ENCODE data around the gene FAM210A. TPM values are rescaled to one million over a fixed set of nuclear protein-coding genes. Genes with fewer than 3 reads are reported as not detected.

Gene FAM210A
- total RNA-seq, 2 donors from 2014 or later, result 18.6 to 31.0 TPM

DNA sequence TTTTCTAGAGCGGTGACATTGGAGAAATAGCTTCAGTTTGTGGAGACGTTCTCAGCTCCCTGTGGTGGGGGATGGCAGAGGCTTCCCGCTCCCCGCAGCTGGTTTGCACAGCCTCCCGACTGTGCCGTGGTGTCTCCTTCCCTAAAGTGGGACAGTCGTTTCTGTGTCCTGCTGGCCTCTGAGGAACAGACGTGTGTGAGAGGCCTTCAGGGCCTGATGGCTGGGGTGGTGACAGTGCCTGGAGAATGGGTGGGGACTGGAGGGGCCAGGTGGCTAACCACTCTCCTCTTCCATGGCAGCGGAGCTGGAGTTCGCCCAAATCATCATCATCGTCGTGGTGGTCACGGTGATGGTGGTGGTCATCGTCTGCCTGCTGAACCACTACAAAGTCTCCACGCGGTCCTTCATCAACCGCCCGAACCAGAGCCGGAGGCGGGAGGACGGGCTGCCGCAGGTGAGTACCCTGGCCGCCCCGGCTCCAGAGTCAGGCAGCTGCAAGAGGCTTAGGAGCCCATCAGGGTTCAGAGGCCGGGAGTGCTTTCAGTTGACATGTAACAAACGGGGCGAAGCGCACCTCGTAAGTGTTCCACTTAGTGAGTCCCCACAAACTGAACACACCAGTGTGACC lies 105.4 kb downstream of the FAM210A start:
- H3K4me1 ChIP-seq, result no peaks in the 10 kb centered on the region
- intact Hi-C loops (cut with DNase I), result loop anchor here (10.0 kb wide), 1 partner anchor 506 kb away; no protein-coding TSS in a partner anchor
- H3K9me3 ChIP-seq, result no peaks in the 10 kb centered on the region
- H3K4me3 ChIP-seq, result no peak overlapping the region
- H3K36me3 ChIP-seq, result no peaks in the 10 kb centered on the region
- no peaks in the 10 kb centered on the region for H3K27me3 ChIP-seq
- no peak for DNase-seq
- H3K27ac ChIP-seq, result no peak overlapping the region
- H3K9ac ChIP-seq (ENCODE audit: low read depth in 2 of 2, low read length in 2 of 2), result no peak overlapping the region
- TF ChIP-seq, protein P1, sequence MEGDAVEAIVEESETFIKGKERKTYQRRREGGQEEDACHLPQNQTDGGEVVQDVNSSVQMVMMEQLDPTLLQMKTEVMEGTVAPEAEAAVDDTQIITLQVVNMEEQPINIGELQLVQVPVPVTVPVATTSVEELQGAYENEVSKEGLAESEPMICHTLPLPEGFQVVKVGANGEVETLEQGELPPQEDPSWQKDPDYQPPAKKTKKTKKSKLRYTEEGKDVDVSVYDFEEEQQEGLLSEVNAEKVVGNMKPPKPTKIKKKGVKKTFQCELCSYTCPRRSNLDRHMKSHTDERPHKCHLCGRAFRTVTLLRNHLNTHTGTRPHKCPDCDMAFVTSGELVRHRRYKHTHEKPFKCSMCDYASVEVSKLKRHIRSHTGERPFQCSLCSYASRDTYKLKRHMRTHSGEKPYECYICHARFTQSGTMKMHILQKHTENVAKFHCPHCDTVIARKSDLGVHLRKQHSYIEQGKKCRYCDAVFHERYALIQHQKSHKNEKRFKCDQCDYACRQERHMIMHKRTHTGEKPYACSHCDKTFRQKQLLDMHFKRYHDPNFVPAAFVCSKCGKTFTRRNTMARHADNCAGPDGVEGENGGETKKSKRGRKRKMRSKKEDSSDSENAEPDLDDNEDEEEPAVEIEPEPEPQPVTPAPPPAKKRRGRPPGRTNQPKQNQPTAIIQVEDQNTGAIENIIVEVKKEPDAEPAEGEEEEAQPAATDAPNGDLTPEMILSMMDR (IDR thresholded peaks at IDR 0.05), result no peak

DNA sequence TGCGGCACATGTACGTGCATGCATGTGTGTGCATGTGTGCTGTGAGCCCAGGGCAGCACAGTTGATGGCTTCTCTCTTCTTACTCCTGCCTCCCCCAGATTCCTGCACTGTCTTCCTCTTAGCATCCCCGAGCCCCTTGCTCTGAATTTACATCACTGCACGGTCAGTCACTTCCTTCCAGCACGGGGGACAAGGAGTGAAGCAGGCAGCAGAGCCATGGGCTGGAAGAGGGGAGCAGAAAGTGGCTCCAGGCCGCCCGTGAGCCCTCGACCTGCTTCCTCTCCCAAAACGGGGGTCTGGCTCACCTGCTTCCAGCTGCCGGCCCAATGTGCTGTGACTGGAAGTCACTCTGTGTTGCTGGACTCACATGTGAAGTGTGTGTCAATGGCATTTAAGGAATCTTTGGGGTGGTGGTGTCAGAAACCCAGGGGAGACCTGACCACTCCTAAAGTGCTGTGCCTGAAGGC lies 106.1 kb downstream of the FAM210A start:
- no peaks in the 10 kb centered on the region for H3K9me3 ChIP-seq
- no peak overlapping the region for H3K4me3 ChIP-seq
- H3K36me3 ChIP-seq, result no peaks in the 10 kb centered on the region
- H3K27ac ChIP-seq, result no peak overlapping the region
- intact Hi-C loops (cut with DNase I), result loop anchor here (10.0 kb wide), 1 partner anchor 505 kb away; no protein-coding TSS in a partner anchor
- H3K4me1 ChIP-seq, result no peaks in the 10 kb centered on the region
- H3K9ac ChIP-seq (ENCODE audit: low read depth in 2 of 2, low read length in 2 of 2), result no peak overlapping the region
- TF ChIP-seq, protein P1 (IDR thresholded peaks at IDR 0.05), result no peak
- no peaks in the 10 kb centered on the region for H3K27me3 ChIP-seq
- no peak for DNase-seq

DNA sequence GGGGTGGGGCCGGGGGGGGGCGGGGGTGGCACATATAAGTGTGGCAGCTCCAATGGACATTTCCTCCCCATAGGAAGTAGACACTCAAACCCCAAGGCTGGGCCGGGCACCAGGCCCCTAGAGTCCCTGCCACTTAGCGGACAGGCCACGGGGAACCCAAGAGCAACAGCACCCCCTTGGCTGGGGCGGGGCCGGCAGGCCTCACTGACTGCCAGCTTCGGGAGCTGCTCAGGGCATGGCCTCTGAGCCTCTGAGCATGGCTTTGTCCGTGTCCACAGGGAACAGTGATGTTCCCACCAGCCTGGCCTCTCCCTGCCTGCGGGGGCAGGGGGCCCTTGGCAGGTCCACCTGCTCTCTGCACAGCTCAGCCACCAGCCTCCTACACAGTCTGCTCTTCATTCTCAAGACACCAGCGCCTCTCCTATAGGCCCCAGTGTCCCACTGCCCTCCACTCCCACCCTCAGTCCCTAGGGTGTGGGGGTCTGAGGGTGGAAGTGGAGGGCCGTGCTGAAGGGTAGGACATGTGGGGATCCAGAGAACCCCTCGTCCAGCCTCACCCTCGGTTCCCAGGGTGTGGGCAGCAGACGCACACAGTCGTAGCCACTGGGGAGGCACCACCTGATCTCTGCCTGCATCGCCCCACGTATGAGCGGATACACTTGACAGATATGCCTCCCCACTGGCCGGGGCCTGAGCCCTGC lies 106.7 kb downstream of the FAM210A start:
- Histone ChIP-seq H3K9ac (ENCODE audit: low read depth in 2 of 2, low read length in 2 of 2) (no peak overlapping the region), H3K27me3 (no peaks in the 10 kb centered on the region), H3K36me3 (no peaks in the 10 kb centered on the region), H3K4me3 (no peak overlapping the region), H3K9me3 (no peaks in the 10 kb centered on the region), H3K4me1 (no peaks in the 10 kb centered on the region), H3K27ac (no peak overlapping the region)
- intact Hi-C loops (cut with DNase I), result loop anchor here (10.0 kb wide), 1 partner anchor 505 kb away; no protein-coding TSS in a partner anchor
- DNase-seq, result no peak
- TF ChIP-seq, protein P1 (IDR thresholded peaks at IDR 0.05), result no peak

DNA sequence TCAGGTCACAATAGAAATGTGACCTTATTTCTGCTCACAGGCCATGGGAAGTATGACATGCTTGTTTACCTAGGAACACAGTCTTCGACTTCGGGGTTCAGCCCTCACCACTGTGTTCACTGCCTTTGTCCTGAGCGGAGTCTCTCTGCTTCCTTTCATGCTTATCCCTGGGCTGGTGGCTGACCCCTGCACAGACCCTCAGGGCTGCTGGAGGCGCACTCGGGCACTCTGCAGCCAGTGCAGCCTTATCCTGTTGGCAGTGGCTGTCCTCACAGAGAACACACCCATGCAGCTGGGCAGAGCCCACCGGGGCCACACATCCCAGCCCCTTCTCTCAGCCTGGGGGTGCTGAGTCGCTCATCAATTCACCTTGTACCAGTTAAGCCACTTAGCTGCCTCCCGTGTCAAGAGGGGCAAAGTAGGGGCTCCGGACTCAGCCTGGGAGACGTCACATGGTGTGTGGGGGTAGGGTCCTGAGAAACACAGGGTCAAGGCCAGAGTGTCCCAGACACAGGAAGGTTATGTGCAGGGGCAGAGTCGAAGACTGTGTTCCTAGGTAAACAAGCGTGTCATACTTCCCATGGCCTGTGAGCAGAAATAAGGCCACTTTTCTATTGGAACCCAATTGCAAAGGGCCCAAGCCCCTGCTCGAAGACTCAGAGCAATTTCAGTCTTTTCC lies 107.5 kb downstream of the FAM210A start:
- TF ChIP-seq, protein P1 (IDR thresholded peaks at IDR 0.05), result no peak
- no peaks in the 10 kb centered on the region for H3K9me3 ChIP-seq
- H3K27me3 ChIP-seq, result no peaks in the 10 kb centered on the region
- intact Hi-C loops (cut with DNase I), result no loop called here
- no peak overlapping the region for H3K27ac ChIP-seq
- no peaks in the 10 kb centered on the region for H3K36me3 ChIP-seq
- no peak overlapping the region for H3K4me3 ChIP-seq
- H3K9ac ChIP-seq (ENCODE audit: low read depth in 2 of 2, low read length in 2 of 2), result no peak overlapping the region
- no peak for DNase-seq
- H3K4me1 ChIP-seq, result no peaks in the 10 kb centered on the region

DNA sequence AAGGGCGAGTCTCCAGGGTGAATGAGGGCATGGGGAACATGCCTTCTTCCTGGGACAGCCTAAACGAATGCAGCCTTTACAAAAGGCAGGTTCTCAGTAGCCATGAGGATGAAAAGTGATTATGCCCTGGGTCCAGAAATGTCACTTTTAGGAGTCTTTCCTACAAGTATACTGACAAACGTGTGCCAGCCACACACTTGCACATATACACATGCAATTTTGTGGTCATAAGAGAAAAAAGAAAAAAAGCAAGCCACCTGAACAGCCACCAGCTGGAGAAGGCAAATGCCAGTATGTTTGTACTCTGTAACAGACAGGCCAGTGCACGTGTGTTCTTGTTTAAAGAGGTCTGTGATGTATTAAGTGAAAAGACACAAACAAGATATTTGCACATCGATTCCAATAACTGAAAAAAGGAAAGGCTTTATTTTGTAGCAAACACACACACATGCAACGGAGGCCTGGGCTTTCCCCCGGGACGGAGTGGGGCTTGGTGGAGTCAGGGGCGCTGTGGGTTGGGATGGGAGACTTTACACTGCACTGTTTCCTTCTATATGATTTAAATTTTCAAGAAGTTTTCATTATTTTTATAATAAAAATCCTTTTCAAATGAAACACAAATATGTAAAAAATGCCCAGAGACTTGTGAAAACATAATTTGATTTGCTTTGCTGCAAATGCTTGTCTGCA lies 108.4 kb downstream of the FAM210A start:
- H3K27me3 ChIP-seq, result no peaks in the 10 kb centered on the region
- TF ChIP-seq, protein P1 (IDR thresholded peaks at IDR 0.05), result no peak
- H3K9me3 ChIP-seq, result no peaks in the 10 kb centered on the region
- H3K9ac ChIP-seq (ENCODE audit: low read depth in 2 of 2, low read length in 2 of 2), result no peak overlapping the region
- H3K4me1 ChIP-seq, result no peaks in the 10 kb centered on the region
- H3K27ac ChIP-seq, result no peak overlapping the region
- DNase-seq, result no peak
- H3K36me3 ChIP-seq, result no peaks in the 10 kb centered on the region
- no peak overlapping the region for H3K4me3 ChIP-seq
- intact Hi-C loops (cut with DNase I), result no loop called here

Data from colonic mucosa (tissue), 4 donors.